Skeletal muscle cell (primary cell): Measurements from ENCODE around the gene RAB8B.
"Not testable (repeated sequence)": the region's sequence is repeated elsewhere in the genome, so short reads cannot be mapped to it uniquely, and the experiment has no call there.

ENCODE experiments used
- DNase-seq: peaks from one replicate; pipeline ENCODE4 v3.0.0-alpha.2; 2010; ENCODE audit warnings: low read depth
- H3K4me3 ChIP-seq: 2 replicates; pipeline ENCODE4 v1.5.1; 2011; ENCODE audit warnings: low read depth, mild to moderate bottlenecking, control low read depth, low read length, moderate library complexity

RAB8B gene

GRCh38 chr15:63200464-63201249 is 11.3 kb downstream of the RAB8B start:
- H3K4me3 ChIP-seq, result no peak overlapping the region
- DNase-seq, result no peak

- DNase-seq, result no peak
- H3K4me3 ChIP-seq, result no peak overlapping the region
Measured at GRCh38 chr15:63202861-63203260, 13.5 kb downstream of the RAB8B start.

GRCh38 chr15:63203451-63204090 is 14.2 kb downstream of the RAB8B start:
- no peak for DNase-seq
- no peak overlapping the region for H3K4me3 ChIP-seq

GRCh38 chr15:63206079-63206478 is 16.7 kb downstream of the RAB8B start:
- no peak for DNase-seq
- no peak overlapping the region for H3K4me3 ChIP-seq

GRCh38 chr15:63208824-63209223 is 19.4 kb downstream of the RAB8B start:
- not testable (repeated sequence) for H3K4me3 ChIP-seq, DNase-seq

GRCh38 chr15:63210151-63211091 is 21.0 kb downstream of the RAB8B start:
- no peak overlapping the region for H3K4me3 ChIP-seq
- no peak for DNase-seq

- H3K4me3 ChIP-seq, result no peak overlapping the region
- DNase-seq, result no peak
Measured at GRCh38 chr15:63211092-63211490, 21.7 kb downstream of the RAB8B start.

- H3K4me3 ChIP-seq, result no peak overlapping the region
- no peak for DNase-seq
Measured at GRCh38 chr15:63211549-63211948, 22.1 kb downstream of the RAB8B start.

GRCh38 chr15:63212050-63213004 is 22.9 kb downstream of the RAB8B start:
- DNase-seq, result no peak
- no peak overlapping the region for H3K4me3 ChIP-seq

GRCh38 chr15:63218100-63218808 is 28.8 kb downstream of the RAB8B start:
- H3K4me3 ChIP-seq, result no peak overlapping the region
- DNase-seq, result no peak

- H3K4me3 ChIP-seq, result no peak overlapping the region
- no peak for DNase-seq
Measured at GRCh38 chr15:63219196-63219710, 29.8 kb downstream of the RAB8B start.

GRCh38 chr15:63221346-63221745 is 31.9 kb downstream of the RAB8B start:
- no peak overlapping the region for H3K4me3 ChIP-seq
- no peak for DNase-seq

GRCh38 chr15:63223463-63223862 is 34.1 kb downstream of the RAB8B start:
- no peak overlapping the region for H3K4me3 ChIP-seq
- DNase-seq, result no peak

- DNase-seq, result no peak
- no peak overlapping the region for H3K4me3 ChIP-seq
Measured at GRCh38 chr15:63225381-63225780, 36.0 kb downstream of the RAB8B start.

GRCh38 chr15:63226155-63226883 is 36.9 kb downstream of the RAB8B start:
- DNase-seq, result no peak
- no peak overlapping the region for H3K4me3 ChIP-seq

- H3K4me3 ChIP-seq, result no peak overlapping the region
- DNase-seq, result no peak
Measured at GRCh38 chr15:63226966-63227401, 37.6 kb downstream of the RAB8B start.

GRCh38 chr15:63227689-63228088 is 38.3 kb downstream of the RAB8B start:
- no peak for DNase-seq

More at GRCh38 chr15:63227689-63228088, 38.3 kb downstream of the RAB8B start:
- no peak overlapping the region for H3K4me3 ChIP-seq
